GM21447 (cell line): Measurements from ENCODE around the gene CUEDC1.

Experiments
- ATAC-seq: cut with Tn5 transposase; IDR thresholded peaks from one replicate; pipeline ENCODE4 v1.9.1; 2021; ENCODE audit not compliant: unreplicated experiment

CUEDC1 gene

GRCh38 chr17:57842280-57842679 is 112.9 kb downstream of the CUEDC1 start:
- ATAC-seq: no peak

GRCh38 chr17:57839571-57839923 is 115.7 kb downstream of the CUEDC1 start:
- no peak for ATAC-seq

GRCh38 chr17:57838857-57839570 is 116.2 kb downstream of the CUEDC1 start:
- ATAC-seq: no peak

GRCh38 chr17:57838453-57838852 is 116.8 kb downstream of the CUEDC1 start:
- no peak for ATAC-seq

- ATAC-seq: no peak
Observed at GRCh38 chr17:57835333-57835900, 119.8 kb downstream of the CUEDC1 start.

GRCh38 chr17:57834146-57834741 is 121.0 kb downstream of the CUEDC1 start:
- no peak for ATAC-seq

- no peak for ATAC-seq
Observed at GRCh38 chr17:57833179-57833939, 121.9 kb downstream of the CUEDC1 start.

DNA sequence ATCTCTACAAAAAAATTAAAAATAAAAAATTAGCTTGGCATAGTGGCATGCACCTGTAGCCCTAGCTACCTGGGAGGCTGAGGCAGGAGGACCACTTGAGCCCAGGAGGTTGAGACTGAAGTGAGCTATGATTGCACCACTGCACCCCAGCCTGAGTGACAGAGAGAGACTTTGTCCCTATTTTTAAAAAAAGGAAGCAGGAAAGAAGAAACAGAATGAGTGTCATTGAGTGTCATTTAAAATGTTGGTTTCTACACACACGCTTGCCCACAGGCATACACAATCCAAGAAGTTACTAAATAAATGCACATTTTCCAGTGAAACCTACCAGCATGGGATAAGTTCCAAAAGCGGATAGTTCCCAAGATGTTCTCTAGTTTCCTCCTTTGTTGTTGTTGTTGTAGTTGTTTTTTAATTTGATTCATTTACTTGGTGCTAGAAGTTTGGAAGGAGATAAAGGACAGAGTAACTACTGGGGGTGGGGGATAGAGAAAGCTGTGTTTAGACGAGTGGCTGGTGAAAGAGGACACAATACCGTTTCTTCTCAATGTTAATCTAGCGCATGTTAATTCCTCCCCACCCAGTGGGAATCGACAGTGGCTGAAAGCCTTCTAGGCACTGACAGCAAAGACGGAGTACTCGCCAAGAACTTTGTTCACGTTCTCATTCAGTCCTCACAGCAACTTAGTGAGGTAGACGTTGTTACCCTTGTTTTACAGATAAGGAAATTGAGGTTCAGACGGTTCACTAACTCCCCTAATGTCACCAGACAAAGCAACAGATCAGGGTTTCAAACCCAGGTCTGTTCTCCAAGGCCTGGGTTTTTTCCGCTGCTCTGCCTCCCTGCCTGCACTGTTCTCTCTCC is 122.7 kb downstream of the CUEDC1 start:
- no peak for ATAC-seq

GRCh38 chr17:57830880-57831279 is 124.3 kb downstream of the CUEDC1 start:
- no peak for ATAC-seq

GRCh38 chr17:57823469-57824401 is 131.5 kb downstream of the CUEDC1 start:
- no peak for ATAC-seq

GRCh38 chr17:57819867-57820266 is 135.3 kb downstream of the CUEDC1 start:
- no peak for ATAC-seq

GRCh38 chr17:57819285-57819684 is 135.9 kb downstream of the CUEDC1 start:
- no peak for ATAC-seq

- ATAC-seq: no peak
Observed at GRCh38 chr17:57818066-57818465, 137.1 kb downstream of the CUEDC1 start.

GRCh38 chr17:57817299-57817698 is 137.9 kb downstream of the CUEDC1 start:
- no peak for ATAC-seq

- no peak for ATAC-seq
Observed at GRCh38 chr17:57814421-57814820, 140.8 kb downstream of the CUEDC1 start.

- no peak for ATAC-seq
Observed at GRCh38 chr17:57811638-57812280, 143.5 kb downstream of the CUEDC1 start.
